Choroid plexus epithelial cell (primary cell): Measurements from ENCODE around the gene ASCC2.

Experiments
- DNase-seq: peaks from one replicate; pipeline ENCODE4 v3.0.0-alpha.2; 2010; ENCODE audit warnings: low read depth
- H3K4me3 ChIP-seq: 2 replicates; pipeline ENCODE4 v1.5.1; 2011; ENCODE audit warnings: low read depth, mild to moderate bottlenecking, control low read depth, low read length, moderate library complexity
- CTCF ChIP-seq: conservative IDR thresholded peaks from 2 replicates; pipeline ENCODE4 v1.5.1; 2011; ENCODE audit warnings: low read depth, mild to moderate bottlenecking, control low read depth, inconsistent platforms, low read length, moderate library complexity

ASCC2 gene

GRCh38 chr22:29855611-29856181 lies 17.6 kb upstream of the ASCC2 start:
- no peak for TF ChIP-seq CTCF

GRCh38 chr22:29854432-29854831 lies 16.4 kb upstream of the ASCC2 start:
- no peak overlapping the region for H3K4me3 ChIP-seq
- no peak for DNase-seq
- TF ChIP-seq CTCF: no peak

More at GRCh38 chr22:29855611-29856181, 17.6 kb upstream of the ASCC2 start:
- DNase-seq: no peak
- H3K4me3 ChIP-seq: no peak overlapping the region

GRCh38 chr22:29848111-29848510 lies 10.0 kb upstream of the ASCC2 start:
- no peak for DNase-seq
- no peak overlapping the region for H3K4me3 ChIP-seq
- no peak for TF ChIP-seq CTCF

GRCh38 chr22:29846290-29846689 lies 8.2 kb upstream of the ASCC2 start:
- H3K4me3 ChIP-seq: no peak overlapping the region
- DNase-seq: no peak
- TF ChIP-seq CTCF: no peak

- TF ChIP-seq CTCF: no peak
- no peak overlapping the region for H3K4me3 ChIP-seq
- DNase-seq: peak; percentile 84
Measured at GRCh38 chr22:29842740-29843139, 4.7 kb upstream of the ASCC2 start.

GRCh38 chr22:29842172-29842571 lies 4.1 kb upstream of the ASCC2 start:
- TF ChIP-seq CTCF: no peak
- DNase-seq: no peak
- H3K4me3 ChIP-seq: no peak overlapping the region

GRCh38 chr22:29840498-29840897 lies 2.4 kb upstream of the ASCC2 start:
- no peak for DNase-seq
- no peak overlapping the region for H3K4me3 ChIP-seq
- no peak for TF ChIP-seq CTCF
